PC-9 (cell line): ENCODE data around the gene DENND4A. TPM values are rescaled to one million over a fixed set of nuclear protein-coding genes. Genes with fewer than 3 reads are reported as not detected.

Source experiments
- BruUV-seq: library from RNA; stranded (reverse); fragments of 400-500 nt; replicated peaks from 2 replicates; lab custom pipeline; 2021; lab: Mats Ljungman, UMichigan
- CTCF ChIA-PET: fragments of 300-600 bp; sonication (Branson Sonifier 250); formaldehyde crosslinking; loops from one replicate; lab custom pipeline; 2022; ENCODE audit warnings: antibody characterized with exemption; lab: Charles Lee
- POLR2A ChIA-PET: fragments of 300-600 bp; sonication (Branson Sonifier 250); formaldehyde crosslinking; loops from one replicate; lab custom pipeline; 2022; ENCODE audit warnings: antibody characterized with exemption; ENCODE audit not compliant: unreplicated experiment; lab: Charles Lee
- DNase-seq, 2 experiments: peaks; one replicate each; pipeline versions ENCODE4 v3.0.0 to v3.0.0-alpha.2; 2015 to 2022; ENCODE audit warnings: mixed read lengths in 1 of 2
- H2AFZ ChIP-seq: fragments of 200-600 bp; sonication (generic); 2 replicates; pipeline ENCODE4 v1.8.1; 2017; ENCODE audit warnings: antibody characterized with exemption
- H3F3A ChIP-seq: fragments of 200-600 bp; sonication (generic); 2 replicates; pipeline ENCODE4 v1.8.1; 2017; ENCODE audit warnings: antibody characterized with exemption, mild to moderate bottlenecking, low read depth; ENCODE audit not compliant: insufficient read depth
- H3K27ac ChIP-seq: fragments of 200-600 bp; sonication (generic); 2 replicates; pipeline ENCODE4 v1.6.1; 2016; ENCODE audit warnings: mixed run types
- H3K27me3 ChIP-seq: fragments of 200-600 bp; sonication (generic); 2 replicates; pipeline ENCODE4 v1.6.1; 2016; ENCODE audit warnings: low read depth, mixed run types; ENCODE audit not compliant: insufficient read depth
- H3K36me3 ChIP-seq: fragments of 200-600 bp; sonication (generic); 2 replicates; pipeline ENCODE4 v1.6.1; 2016; ENCODE audit warnings: low read depth, mixed run types
- H3K4me1 ChIP-seq: fragments of 200-600 bp; sonication (generic); replicated peaks from 2 replicates; pipeline ENCODE4 v1.6.1; 2016; ENCODE audit warnings: mixed run types; ENCODE audit not compliant: insufficient read depth
- H3K4me2 ChIP-seq: fragments of 200-600 bp; sonication (generic); 2 replicates; pipeline ENCODE4 v1.6.1; 2017; ENCODE audit warnings: mixed run types
- H3K4me3 ChIP-seq: fragments of 200-600 bp; sonication (generic); 2 replicates; pipeline ENCODE4 v1.6.1; 2016; ENCODE audit warnings: mixed run types
- H3K79me2 ChIP-seq: fragments of 200-600 bp; sonication (generic); 2 replicates; pipeline ENCODE4 v1.6.1; 2017; ENCODE audit warnings: low read depth, mixed run types
- H3K9me2 ChIP-seq: fragments of 200-600 bp; sonication (generic); 2 replicates; pipeline ENCODE4 v1.8.1; 2017; ENCODE audit warnings: mild to moderate bottlenecking; ENCODE audit not compliant: insufficient read depth
- H3K9me3 ChIP-seq: fragments of 200-600 bp; sonication (generic); 2 replicates; pipeline ENCODE4 v1.8.1; 2016; ENCODE audit warnings: low read depth; ENCODE audit not compliant: insufficient read depth
- H4K20me1 ChIP-seq: fragments of 200-600 bp; sonication (generic); 2 replicates; pipeline ENCODE4 v1.8.1; 2017; ENCODE audit not compliant: insufficient read depth
- CTCF ChIP-seq: fragments of 200-600 bp; sonication (generic); conservative IDR thresholded peaks from 2 replicates; pipeline ENCODE4 v1.6.1; 2017; ENCODE audit warnings: mixed run types, antibody characterized with exemption, mild to moderate bottlenecking, moderate library complexity
- EZH2 ChIP-seq: fragments of 200-600 bp; sonication (generic); IDR thresholded peaks from 2 replicates; pipeline ENCODE4 v1.8.0; 2017; ENCODE audit warnings: antibody characterized with exemption, low read depth
- intact Hi-C: fragments of 100-400 bp; cut with micrococcal nuclease; formaldehyde crosslinking; loops from one replicate; pipeline ENCODE4 v1.10.0; 2022; ENCODE audit not compliant: unreplicated experiment
- total RNA-seq: library from RNA; stranded (reverse); gene quantifications from 2 replicates; pipeline ENCODE4 v1.2.3, GENCODE V29; 2021

Gene DENND4A
- total RNA-seq, 1 experiment from 2014 or later: 16.3 TPM

- peaks cover 33% of the 10 kb centered on the region for H3K4me1 ChIP-seq
- peaks cover 17% of the 10 kb centered on the region; the same call in 1 of the 2 replicates for H3F3A ChIP-seq
- ChIA-PET POLR2A (no interaction called here), CTCF (no interaction called here)
- H3K27me3 ChIP-seq: no peaks in the 10 kb centered on the region
- H2AFZ ChIP-seq: no peak overlapping the region
- TF ChIP-seq CTCF: no peak
- TF ChIP-seq EZH2: no peak
- peak overlapping the region; percentile 15; the same call in 1 of the 2 replicates for H3K4me3 ChIP-seq
- H3K9me3 ChIP-seq: no peaks in the 10 kb centered on the region
- H3K27ac ChIP-seq: peak overlapping the region; percentile 81
- no peaks in the 10 kb centered on the region for H4K20me1 ChIP-seq
- H3K79me2 ChIP-seq: peaks cover 39% of the 10 kb centered on the region
- no peaks in the 10 kb centered on the region for H3K36me3 ChIP-seq
- no peaks in the 10 kb centered on the region for H3K9me2 ChIP-seq
- intact Hi-C loops: no loop called here
- DNase-seq: no peak
- no TSS peak for BruUV-seq
- H3K4me2 ChIP-seq: peak overlapping the region; percentile 64
These were observed 4.8 kb downstream of the DENND4A start for GRCh38 chr15:65787260-65787659.

DNA sequence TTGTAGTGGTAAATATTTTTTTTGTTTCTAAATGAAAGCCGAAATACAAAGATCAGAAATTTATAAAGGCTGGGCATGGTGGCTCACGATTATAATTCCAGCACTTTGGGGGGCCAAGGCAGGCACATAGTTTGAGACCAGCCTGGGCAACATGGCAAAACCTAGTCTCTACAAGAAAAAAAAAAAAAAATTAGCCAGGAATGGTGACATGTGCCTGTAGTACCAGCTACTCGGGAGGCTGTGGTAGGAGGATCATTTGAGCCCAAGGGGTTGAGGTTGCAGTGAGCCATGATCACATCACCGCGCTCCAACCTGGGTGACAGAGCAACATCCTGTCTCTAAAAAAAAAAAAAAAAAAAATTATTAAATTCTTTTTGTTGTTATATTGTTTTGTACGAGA, 6.9 kb downstream of the DENND4A start:
- TF ChIP-seq CTCF: no peak
- TF ChIP-seq EZH2: no peak
- peaks cover 25% of the 10 kb centered on the region for H3K4me1 ChIP-seq
- no peak overlapping the region for H2AFZ ChIP-seq
- no peak for DNase-seq
- no peaks in the 10 kb centered on the region for H3K27me3 ChIP-seq
- no peaks in the 10 kb centered on the region for H3K36me3 ChIP-seq
- no TSS peak for BruUV-seq
- CTCF ChIA-PET: no interaction called here
- intact Hi-C loops: no loop called here
- H3K4me2 ChIP-seq: no peak overlapping the region
- H3K9me3 ChIP-seq: no peaks in the 10 kb centered on the region
- H3F3A ChIP-seq: peaks cover 13% of the 10 kb centered on the region; the same call in 1 of the 2 replicates
- POLR2A ChIA-PET: no interaction called here
- no peak overlapping the region for H3K27ac ChIP-seq
- H3K79me2 ChIP-seq: peaks cover 30% of the 10 kb centered on the region
- H3K4me3 ChIP-seq: no peak overlapping the region
- no peaks in the 10 kb centered on the region for H4K20me1 ChIP-seq
- no peaks in the 10 kb centered on the region for H3K9me2 ChIP-seq

DNA sequence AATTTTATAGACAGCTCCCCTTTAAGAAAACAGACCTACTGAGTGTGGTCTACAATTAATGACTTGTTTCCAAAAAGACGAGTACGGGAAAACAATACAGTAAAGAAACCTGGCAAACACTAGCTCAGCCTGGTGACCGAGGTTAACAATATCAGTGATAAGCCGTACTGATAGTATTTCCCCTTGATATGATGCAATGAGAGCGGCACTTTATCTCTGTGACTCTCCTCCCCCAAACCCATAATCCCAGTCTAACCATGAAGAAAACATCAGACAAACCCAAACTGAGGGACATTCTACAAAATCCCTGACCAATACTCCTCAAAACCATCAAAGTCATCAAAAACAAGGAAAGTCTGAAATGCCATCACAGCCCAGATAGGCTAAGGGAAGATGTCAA, 8.2 kb downstream of the DENND4A start:
- H3K9me2 ChIP-seq: no peaks in the 10 kb centered on the region
- no peak overlapping the region for H3K27ac ChIP-seq
- intact Hi-C loops: no loop called here
- peaks cover 20% of the 10 kb centered on the region for H3K4me1 ChIP-seq
- ChIA-PET POLR2A (no interaction called here), CTCF (no interaction called here)
- no peak for DNase-seq
- H3K4me3 ChIP-seq: no peak overlapping the region
- peaks cover 17% of the 10 kb centered on the region for H3K79me2 ChIP-seq
- peaks cover 13% of the 10 kb centered on the region; the same call in 1 of the 2 replicates for H3F3A ChIP-seq
- no peaks in the 10 kb centered on the region for H3K27me3 ChIP-seq
- no peak for TF ChIP-seq EZH2
- no peak for TF ChIP-seq CTCF
- H3K36me3 ChIP-seq: no peaks in the 10 kb centered on the region
- no TSS peak for BruUV-seq
- H4K20me1 ChIP-seq: no peaks in the 10 kb centered on the region
- H3K4me2 ChIP-seq: no peak overlapping the region
- no peak overlapping the region for H2AFZ ChIP-seq
- no peaks in the 10 kb centered on the region for H3K9me3 ChIP-seq
